Omental fat pad (tissue), 4 donors: Measurements from ENCODE around the gene KIF17. TPM values are rescaled to one million over a fixed set of nuclear protein-coding genes. Genes with fewer than 3 reads are reported as not detected.

ENCODE experiments used
- ATAC-seq: fragments of 150-250 bp; one replicate; pipeline ENCODE4 v1.9.1; 2016; ENCODE audit warnings: mild to moderate bottlenecking, moderate library complexity; ENCODE audit not compliant: low FRiP score
- DNase-seq: peaks from one replicate; pipeline ENCODE4 v3.0.0-alpha.2; 2019; ENCODE audit warnings: low spot score
- total RNA-seq, 4 donors: library from RNA; depleted of rRNA; stranded (reverse); fragments of >200 nt; gene quantifications; one replicate each; pipeline ENCODE4 v1.1.0, GENCODE V29; 2016
- TF ChIP-seq, protein P1 (sequence below), 3 donors: fragments of 450-650 bp; IDR thresholded peaks; one replicate each; pipeline ENCODE4 v1.5.1; 2016 to 2017; ENCODE audit warnings: antibody characterized with exemption in 3 of 3, mild to moderate bottlenecking in 3 of 3, moderate library complexity in 2 of 3

KIF17 gene
- total RNA-seq, 4 donors from 2014 or later: 2.6 to 14.8 (median 4.1) TPM

DNA sequence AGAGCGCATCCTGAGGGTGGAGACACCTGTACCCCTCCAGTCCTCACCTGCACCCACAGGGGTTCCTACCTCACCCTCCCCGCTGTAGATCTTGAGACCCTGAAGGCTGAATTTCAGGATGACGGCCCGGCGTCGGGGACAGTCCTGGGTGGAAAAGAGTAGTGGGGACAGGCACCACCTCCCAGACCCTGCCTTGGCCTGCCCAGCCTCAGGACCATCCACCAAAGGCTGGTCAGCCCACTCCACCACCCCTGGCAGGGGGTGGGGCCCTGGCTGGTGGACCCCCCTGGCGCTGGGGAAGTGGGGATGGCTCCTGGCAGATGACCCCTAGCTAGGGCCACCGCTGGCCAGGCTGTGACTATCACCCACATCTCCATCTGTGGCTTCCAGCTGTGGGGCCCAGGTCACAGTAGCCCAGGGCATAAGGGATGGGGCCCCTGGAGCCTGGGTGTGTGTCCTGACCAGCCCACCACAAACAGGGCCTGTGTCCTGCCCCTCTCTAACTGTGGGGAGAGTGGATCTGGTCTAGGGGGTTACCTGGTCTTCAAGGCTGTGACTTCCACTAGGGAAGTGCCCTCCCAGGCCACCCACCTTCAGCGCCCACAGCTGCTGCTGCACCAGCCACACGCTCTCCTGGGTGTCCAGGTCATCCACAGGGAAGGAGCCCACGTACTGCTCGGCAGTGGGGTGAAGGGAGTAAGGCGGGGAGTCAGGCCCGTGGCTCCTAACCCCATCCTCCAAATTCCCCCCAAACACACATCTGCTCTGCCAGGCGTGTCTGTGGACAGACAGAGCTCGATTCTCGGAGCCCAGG is 9.3 kb upstream of the KIF17 start:
- ATAC-seq: no peak
- DNase-seq: no peak
- TF ChIP-seq, protein P1, sequence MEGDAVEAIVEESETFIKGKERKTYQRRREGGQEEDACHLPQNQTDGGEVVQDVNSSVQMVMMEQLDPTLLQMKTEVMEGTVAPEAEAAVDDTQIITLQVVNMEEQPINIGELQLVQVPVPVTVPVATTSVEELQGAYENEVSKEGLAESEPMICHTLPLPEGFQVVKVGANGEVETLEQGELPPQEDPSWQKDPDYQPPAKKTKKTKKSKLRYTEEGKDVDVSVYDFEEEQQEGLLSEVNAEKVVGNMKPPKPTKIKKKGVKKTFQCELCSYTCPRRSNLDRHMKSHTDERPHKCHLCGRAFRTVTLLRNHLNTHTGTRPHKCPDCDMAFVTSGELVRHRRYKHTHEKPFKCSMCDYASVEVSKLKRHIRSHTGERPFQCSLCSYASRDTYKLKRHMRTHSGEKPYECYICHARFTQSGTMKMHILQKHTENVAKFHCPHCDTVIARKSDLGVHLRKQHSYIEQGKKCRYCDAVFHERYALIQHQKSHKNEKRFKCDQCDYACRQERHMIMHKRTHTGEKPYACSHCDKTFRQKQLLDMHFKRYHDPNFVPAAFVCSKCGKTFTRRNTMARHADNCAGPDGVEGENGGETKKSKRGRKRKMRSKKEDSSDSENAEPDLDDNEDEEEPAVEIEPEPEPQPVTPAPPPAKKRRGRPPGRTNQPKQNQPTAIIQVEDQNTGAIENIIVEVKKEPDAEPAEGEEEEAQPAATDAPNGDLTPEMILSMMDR (IDR thresholded peaks at IDR 0.05): no peak

DNA sequence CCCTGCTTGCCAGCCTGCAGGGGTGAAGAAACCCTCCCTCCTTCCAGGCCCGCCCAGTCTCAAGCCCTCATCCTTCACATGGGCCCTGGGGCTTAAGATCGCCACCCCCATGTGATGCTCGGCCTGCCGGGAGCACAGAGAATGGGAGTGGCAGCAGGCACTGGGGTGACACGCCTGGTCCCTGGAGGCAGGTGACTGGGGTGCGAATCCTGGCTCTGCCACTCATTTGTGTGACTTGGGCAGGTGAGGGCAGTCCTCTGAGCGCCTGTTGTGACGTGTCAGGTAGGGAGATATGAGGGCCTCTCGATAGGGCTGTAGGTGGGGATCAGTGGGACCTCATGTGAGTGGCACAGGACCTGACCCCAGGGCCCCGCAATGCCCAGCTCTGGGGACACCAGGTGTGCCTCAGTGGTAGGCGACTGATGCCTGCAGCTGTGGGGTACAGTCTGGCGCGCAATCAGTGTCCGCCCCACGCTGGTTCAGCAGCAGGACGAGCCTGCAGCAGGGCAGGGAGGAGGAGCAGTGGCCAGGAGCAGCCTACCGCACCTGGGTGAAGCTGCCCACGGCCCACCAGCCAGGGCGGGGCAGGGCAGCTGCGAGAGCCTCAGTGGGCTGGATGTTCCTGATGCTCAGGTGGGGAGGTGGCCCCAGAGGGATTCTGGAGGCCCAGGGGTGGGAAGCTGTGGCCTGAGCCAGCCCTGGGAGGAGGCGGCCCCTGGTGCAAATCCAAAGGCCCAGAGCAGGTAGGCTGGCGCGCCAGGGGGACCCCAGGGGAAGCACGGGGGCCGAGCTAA is 8.5 kb upstream of the KIF17 start:
- DNase-seq (no peak), ATAC-seq (no peak)
- TF ChIP-seq, protein P1 (IDR thresholded peaks at IDR 0.05): no peak

DNA sequence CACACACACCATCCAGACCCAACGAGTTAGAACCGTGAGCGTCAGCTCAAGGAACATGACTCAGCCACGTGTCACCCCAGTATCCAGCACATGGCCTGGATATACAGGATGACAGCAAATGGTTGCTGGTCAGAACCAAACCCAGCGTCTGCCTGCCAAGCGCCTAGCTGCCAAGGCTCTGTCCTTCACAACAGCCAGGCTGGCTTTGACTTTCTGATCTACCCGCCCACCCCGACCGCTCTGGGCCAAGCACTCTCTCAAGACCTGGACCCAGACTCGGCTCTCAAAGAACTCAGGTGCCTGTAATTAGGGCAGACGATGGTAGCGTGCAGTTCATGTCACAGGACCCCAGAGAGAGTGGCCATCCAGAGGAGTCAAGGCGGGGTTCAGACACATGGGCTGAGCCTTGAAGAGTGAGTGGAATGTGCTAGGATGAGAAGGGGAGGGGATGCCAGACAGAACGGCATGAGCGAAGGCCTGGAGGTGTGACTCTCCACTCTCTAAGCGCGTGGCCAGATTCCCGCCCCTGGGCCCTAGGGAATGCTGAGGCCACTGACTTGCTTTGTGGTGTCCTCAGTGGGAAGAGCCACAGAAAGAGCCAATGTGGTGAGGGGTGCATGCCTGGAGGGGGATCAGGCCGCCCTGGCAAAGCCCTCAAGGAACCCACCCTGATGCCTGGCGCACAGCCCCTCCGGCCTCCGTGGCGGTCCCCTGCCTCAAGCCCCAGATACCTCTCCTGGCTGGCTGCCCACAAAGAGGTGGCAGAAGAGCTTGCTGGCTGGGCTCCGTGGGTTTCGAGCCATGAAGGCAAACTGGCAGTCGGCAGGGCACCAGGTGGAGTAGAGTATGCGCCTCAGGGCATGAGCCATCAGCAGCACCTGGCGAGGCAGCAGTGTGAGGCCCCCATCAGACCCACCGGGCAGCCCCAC is 7.6 kb upstream of the KIF17 start:
- TF ChIP-seq, protein P1 (IDR thresholded peaks at IDR 0.05): no peak
- no peak for DNase-seq
- ATAC-seq: no peak

DNA sequence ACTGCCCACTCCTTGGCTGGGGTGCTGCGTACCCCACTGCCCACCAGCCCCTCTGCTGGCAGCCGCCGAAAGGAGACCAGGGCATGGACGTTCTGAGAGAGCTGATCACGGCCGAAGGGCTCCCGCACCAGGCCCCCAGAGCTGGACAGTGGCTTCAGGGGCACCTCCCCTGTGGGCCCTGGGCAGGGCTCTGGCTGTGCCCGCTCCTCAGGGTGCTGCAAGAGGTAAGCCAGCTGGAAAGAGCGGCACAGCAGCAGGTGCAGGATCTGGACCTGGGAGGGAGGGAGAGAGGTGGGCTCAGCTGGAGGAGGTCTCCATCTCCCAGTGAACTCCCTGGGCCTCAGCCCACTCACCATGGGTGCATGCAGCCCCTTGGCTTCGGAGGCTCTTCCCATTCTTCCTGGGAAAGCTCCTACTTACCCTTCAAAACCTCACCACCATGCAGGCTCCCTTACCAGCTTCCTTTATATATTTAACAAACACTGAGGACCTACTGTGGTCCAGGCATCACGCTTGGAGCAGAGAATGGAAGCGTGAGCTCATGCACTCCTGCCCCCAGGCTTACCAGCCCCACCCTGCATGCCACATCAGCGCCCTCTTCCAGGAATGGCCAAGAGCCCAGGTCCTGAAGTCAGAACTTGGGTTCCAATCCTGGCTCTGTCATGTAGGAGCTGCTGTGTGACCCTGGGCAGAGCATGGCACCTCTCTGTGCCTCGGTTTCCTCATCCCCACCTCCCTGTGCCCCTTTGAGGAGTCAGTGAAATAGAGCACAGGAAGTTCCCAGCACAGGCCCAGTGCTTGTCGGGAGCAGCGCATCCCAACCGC is 6.8 kb upstream of the KIF17 start:
- TF ChIP-seq, protein P1 (IDR thresholded peaks at IDR 0.05): no peak
- DNase-seq (no peak), ATAC-seq (no peak)

DNA sequence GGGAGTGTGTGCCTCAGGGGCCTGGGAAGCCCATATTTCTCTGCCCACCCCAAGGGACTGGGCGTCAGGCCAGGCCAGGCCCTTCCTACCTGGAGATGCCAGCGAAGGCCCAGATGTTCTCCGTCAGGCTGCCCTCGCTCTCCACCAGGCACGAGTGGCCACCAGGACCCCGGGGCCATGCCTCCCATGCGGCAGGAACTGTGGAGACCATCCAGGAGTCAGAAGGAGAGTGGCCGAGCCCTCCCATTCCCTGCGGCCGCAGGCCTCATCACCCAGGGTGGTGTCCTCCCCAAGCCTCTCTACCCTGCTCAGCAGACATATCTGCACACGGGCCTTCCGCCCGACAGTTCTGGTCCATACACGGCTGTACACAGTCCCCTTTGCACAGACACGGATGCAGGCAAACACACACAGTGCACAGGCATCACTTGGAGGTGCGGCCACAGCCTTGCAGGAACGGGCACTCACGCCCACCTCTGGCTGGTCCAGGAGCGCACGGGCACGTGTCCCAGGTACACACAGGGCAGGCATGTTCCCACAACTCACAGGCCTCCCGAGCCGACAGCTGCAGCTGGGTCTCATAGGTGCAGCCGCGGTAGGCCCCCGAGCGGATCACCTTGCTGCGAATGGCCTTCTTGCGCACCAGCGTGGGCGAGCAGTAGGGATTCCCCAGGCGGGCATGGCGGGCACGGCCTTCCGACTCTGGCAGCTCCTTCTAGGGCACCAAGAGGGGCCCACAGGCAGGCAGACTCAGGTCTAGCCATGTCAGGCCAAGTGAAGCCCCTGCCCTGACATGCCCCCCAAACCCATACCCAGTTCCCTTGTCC is 5.9 kb upstream of the KIF17 start:
- DNase-seq (no peak), ATAC-seq (no peak)
- TF ChIP-seq, protein P1 (IDR thresholded peaks at IDR 0.05): no peak
